Fibroblast of skin of right quadriceps (primary cell): Measurements from ENCODE around the gene POLE4.

Experiments used
- DNase-seq: peaks from one replicate; pipeline ENCODE4 v3.0.0-alpha.2; 2013

POLE4 gene

GRCh38 chr2:75003276-75003675 is 44.8 kb downstream of the POLE4 start:
- DNase-seq: no peak

DNA sequence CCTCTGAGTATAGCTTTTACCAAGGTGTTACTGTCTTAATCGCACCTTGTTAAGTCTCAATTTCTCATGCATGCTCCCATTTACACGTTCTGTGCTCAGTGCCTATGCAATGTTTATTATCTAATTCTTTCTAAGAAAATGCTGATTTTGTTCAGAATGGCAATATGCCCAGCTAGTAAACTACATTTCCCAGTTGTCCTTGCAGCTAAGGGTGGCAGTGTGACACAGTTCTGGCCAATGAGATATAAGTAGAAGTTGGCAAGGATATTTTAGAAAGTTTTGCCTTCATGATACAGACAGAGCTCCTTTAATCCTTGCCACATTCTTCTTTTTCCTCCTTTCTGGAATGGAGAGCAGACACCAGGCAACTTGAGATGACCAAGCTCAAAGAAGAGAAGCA is 45.3 kb downstream of the POLE4 start:
- DNase-seq: no peak

GRCh38 chr2:75006041-75006440 is 47.6 kb downstream of the POLE4 start:
- DNase-seq: no peak

GRCh38 chr2:75007061-75007460 is 48.6 kb downstream of the POLE4 start:
- DNase-seq: no peak

DNA sequence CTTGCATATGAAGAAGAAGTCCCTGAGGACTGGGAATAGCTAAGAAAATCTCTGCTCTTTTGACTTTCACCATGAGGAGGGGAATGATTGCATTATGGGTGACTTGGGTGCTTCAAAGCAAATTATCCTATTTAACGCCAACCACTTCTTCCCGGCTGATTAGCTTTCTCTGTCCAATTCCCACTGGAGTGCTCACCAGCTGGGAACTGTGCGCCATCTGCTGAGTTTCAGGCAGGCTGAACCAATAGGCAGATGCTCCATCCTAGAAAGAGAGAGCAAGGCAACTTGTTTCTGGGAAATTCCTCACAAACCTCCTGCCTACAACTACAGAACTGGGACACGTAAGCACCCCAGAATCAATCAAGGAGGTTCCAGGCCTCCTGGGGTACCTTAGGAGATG is 49.4 kb downstream of the POLE4 start:
- no peak for DNase-seq

DNA sequence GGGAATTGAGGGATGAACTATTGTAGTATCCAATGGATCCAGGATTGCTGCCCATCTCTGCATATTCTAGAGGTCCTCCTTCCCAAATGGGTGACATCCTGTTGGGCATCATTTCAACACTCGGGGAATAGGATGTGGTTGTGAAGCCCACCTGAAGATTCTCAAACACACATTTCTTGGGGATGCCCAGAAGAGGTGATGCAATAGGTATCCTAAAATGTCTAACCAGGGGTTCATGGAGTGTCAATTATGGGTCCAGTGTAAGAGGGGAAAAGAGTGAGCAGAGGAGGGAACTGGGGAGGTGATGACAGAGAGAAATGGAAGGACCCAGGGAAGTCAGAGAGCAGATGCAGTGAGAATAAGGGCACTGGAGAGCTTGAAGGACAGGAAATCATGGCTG is 52.1 kb downstream of the POLE4 start:
- DNase-seq: no peak

GRCh38 chr2:75012080-75012479 is 53.6 kb downstream of the POLE4 start:
- DNase-seq: no peak

- no peak for DNase-seq
These were observed 59.7 kb downstream of the POLE4 start for GRCh38 chr2:75018162-75018561.
